ENCODE data around the gene SLC38A2. TPM values are rescaled to one million over a fixed set of nuclear protein-coding genes. Genes with fewer than 3 reads are reported as not detected.
A peak's percentile ranks its signal among the peaks of the same experiment; 100 is the strongest.

Gene SLC38A2
- total RNA-seq, 1 donor from 2014 or later = 262 TPM

- H3K9me3 Mint-ChIP-seq (ENCODE audit: unreplicated experiment) = peaks cover 14% of the 10 kb centered on the region
- peak overlapping the region; percentile 91 for H3K27ac Mint-ChIP-seq (ENCODE audit: unreplicated experiment)
- peak; percentile 86 for DNase-seq
- peak overlapping the region; percentile 86 for H3K4me3 Mint-ChIP-seq (ENCODE audit: unreplicated experiment)
- peaks cover 28% of the 10 kb centered on the region for H3K4me1 Mint-ChIP-seq (ENCODE audit: low read depth, unreplicated experiment)
- no peak for TF ChIP-seq CTCF (IDR thresholded peaks at IDR 0.05; ENCODE audit: partially characterized antibody, unreplicated experiment)
- H3K36me3 Mint-ChIP-seq (ENCODE audit: unreplicated experiment) = no peaks in the 10 kb centered on the region
- peaks cover 9% of the 10 kb centered on the region for H3K27me3 Mint-ChIP-seq (ENCODE audit: unreplicated experiment)
Measured at GRCh38 chr12:46382964-46383653, 10.5 kb upstream of the SLC38A2 start.

GRCh38 chr12:46382408-46382963 is 9.9 kb upstream of the SLC38A2 start:
- peaks cover 9% of the 10 kb centered on the region for H3K27me3 Mint-ChIP-seq (ENCODE audit: unreplicated experiment)
- peaks cover 14% of the 10 kb centered on the region for H3K9me3 Mint-ChIP-seq (ENCODE audit: unreplicated experiment)
- peak overlapping the region; percentile 86 for H3K4me3 Mint-ChIP-seq (ENCODE audit: unreplicated experiment)
- DNase-seq = no peak
- TF ChIP-seq CTCF (IDR thresholded peaks at IDR 0.05; ENCODE audit: partially characterized antibody, unreplicated experiment) = no peak
- no peaks in the 10 kb centered on the region for H3K36me3 Mint-ChIP-seq (ENCODE audit: unreplicated experiment)
- peak overlapping the region; percentile 91 for H3K27ac Mint-ChIP-seq (ENCODE audit: unreplicated experiment)
- H3K4me1 Mint-ChIP-seq (ENCODE audit: low read depth, unreplicated experiment) = peaks cover 25% of the 10 kb centered on the region

GRCh38 chr12:46380881-46381280 is 8.3 kb upstream of the SLC38A2 start:
- no peak overlapping the region for H3K27ac Mint-ChIP-seq (ENCODE audit: unreplicated experiment)
- no peak overlapping the region for H3K4me3 Mint-ChIP-seq (ENCODE audit: unreplicated experiment)
- TF ChIP-seq CTCF (IDR thresholded peaks at IDR 0.05; ENCODE audit: partially characterized antibody, unreplicated experiment) = no peak
- H3K4me1 Mint-ChIP-seq (ENCODE audit: low read depth, unreplicated experiment) = peaks cover 18% of the 10 kb centered on the region
- H3K9me3 Mint-ChIP-seq (ENCODE audit: unreplicated experiment) = peaks cover 14% of the 10 kb centered on the region
- H3K36me3 Mint-ChIP-seq (ENCODE audit: unreplicated experiment) = no peaks in the 10 kb centered on the region
- H3K27me3 Mint-ChIP-seq (ENCODE audit: unreplicated experiment) = peaks cover 9% of the 10 kb centered on the region
- no peak for DNase-seq

GRCh38 chr12:46380022-46380796 is 7.6 kb upstream of the SLC38A2 start:
- H3K27me3 Mint-ChIP-seq (ENCODE audit: unreplicated experiment) = peaks cover 9% of the 10 kb centered on the region
- H3K9me3 Mint-ChIP-seq (ENCODE audit: unreplicated experiment) = peaks cover 14% of the 10 kb centered on the region
- H3K36me3 Mint-ChIP-seq (ENCODE audit: unreplicated experiment) = no peaks in the 10 kb centered on the region
- DNase-seq = no peak
- no peak for TF ChIP-seq CTCF (IDR thresholded peaks at IDR 0.05; ENCODE audit: partially characterized antibody, unreplicated experiment)
- peaks cover 12% of the 10 kb centered on the region for H3K4me1 Mint-ChIP-seq (ENCODE audit: low read depth, unreplicated experiment)
- H3K27ac Mint-ChIP-seq (ENCODE audit: unreplicated experiment) = no peak overlapping the region
- no peak overlapping the region for H3K4me3 Mint-ChIP-seq (ENCODE audit: unreplicated experiment)
